K562 (cell line): ENCODE results near the gene RPS2. TPM values are rescaled to one million over a fixed set of nuclear protein-coding genes. Genes with fewer than 3 reads are reported as not detected.
A peak's percentile ranks its signal among the peaks of the same experiment; 100 is the strongest.

Experiments
- ATF7 ChIP-seq: fragments of 450-650 bp; IDR thresholded peaks from 2 replicates; pipeline ENCODE4 v1.7.1; 2014; ENCODE audit warnings: mild to moderate bottlenecking, moderate library complexity
- BRD4 ChIP-seq: fragments of 200-600 bp; sonication (generic); IDR thresholded peaks from 2 replicates; pipeline ENCODE4 v1.6.1; 2017; ENCODE audit warnings: inconsistent platforms
- CHD1 ChIP-seq: fragments of 200-600 bp; sonication (generic); IDR thresholded peaks from one replicate; pipeline ENCODE4 v1.6.1; 2012; ENCODE audit warnings: mild to moderate bottlenecking, moderate library complexity, low read length, inconsistent platforms
- DACH1 ChIP-seq: fragments of 450-650 bp; IDR thresholded peaks from 2 replicates; pipeline ENCODE4 v1.6.1; 2018; ENCODE audit not compliant: partially characterized antibody
- GABPB1 ChIP-seq: sonication (generic); formaldehyde crosslinking; IDR thresholded peaks from 2 replicates; pipeline ENCODE4 v1.8.0; 2022; ENCODE audit warnings: mild to moderate bottlenecking, missing genetic modification reagents
- HEY1 ChIP-seq: fragments of 250-450 bp; sonication (Bioruptor Pico); IDR thresholded peaks from 2 replicates; pipeline ENCODE4 v1.5.0; 2020; ENCODE audit warnings: mild to moderate bottlenecking, moderate library complexity, borderline replicate concordance
- HNRNPLL ChIP-seq: fragments of 200-400 bp; formaldehyde crosslinking; IDR thresholded peaks from 2 replicates; pipeline ENCODE4 v1.6.1; 2017; ENCODE audit warnings: low read length, low read depth, mild to moderate bottlenecking; ENCODE audit not compliant: poor library complexity, severe bottlenecking
- ILF3 ChIP-seq: fragments of 450-650 bp; IDR thresholded peaks from 2 replicates; pipeline ENCODE4 v1.6.1; 2018; ENCODE audit warnings: antibody characterized with exemption, mild to moderate bottlenecking, moderate library complexity, borderline replicate concordance
- SAP30 ChIP-seq: fragments of 200-600 bp; sonication (generic); IDR thresholded peaks from 2 replicates; pipeline ENCODE4 v1.6.1; 2012; ENCODE audit warnings: borderline replicate concordance, low read depth, mild to moderate bottlenecking, moderate library complexity, low read length, control low read depth, inconsistent platforms; ENCODE audit not compliant: insufficient read depth, poor library complexity, severe bottlenecking
- SRSF3 ChIP-seq: fragments of 200-400 bp; formaldehyde crosslinking; IDR thresholded peaks from 2 replicates; pipeline ENCODE4 v1.6.1; 2016; ENCODE audit warnings: mild to moderate bottlenecking, low read length, moderate library complexity; ENCODE audit not compliant: insufficient read depth
- TBL1XR1 ChIP-seq, 2 experiments: IDR thresholded peaks; 2 replicates each; pipeline ENCODE4 v1.6.1; 2012; ENCODE audit warnings: improper control_type of control experiment in 2 of 2, low read length in 2 of 2, mild to moderate bottlenecking in 1 of 2
- ZNF282 ChIP-seq: sonication (generic); formaldehyde crosslinking; IDR thresholded peaks from 2 replicates; pipeline ENCODE4 v1.8.1; 2023; ENCODE audit warnings: missing genetic modification reagents
- polyA plus RNA-seq, 8 experiments: library from polyadenylated mRNA; depleted of rRNA in 4 of 8; stranded (reverse) in 5 of 8; unstranded in 3 of 8; fragments of >200 nt; fragmentation: Nextera tagmentation in 2 of 8; fragmentation: Illumina TruSeq in 1 of 8; extraction: Ambion mirVana in 2 of 8; extraction: Trizol in 1 of 8; gene quantifications; 2 replicates each; pipeline versions ENCODE4 v1.2.1 to v1.2.3, GENCODE V29; 2011 to 2014; ENCODE audit warnings: inconsistent platforms in 1 of 8, missing spikeins in 1 of 8
- total RNA-seq, 7 experiments: library from RNA; depleted of rRNA in 6 of 7; stranded (reverse); fragments of >200 nt in 6 of 7; fragmentation: Illumina TruSeq in 2 of 7; extraction: Trizol in 2 of 7; gene quantifications; 2 replicates each; pipeline versions ENCODE4 v1.2.1 to v1.2.3, GENCODE V29; 2011 to 2021; ENCODE audit warnings: low replicate concordance in 1 of 7
- TF ChIP-seq, protein P1 (sequence below), 2 experiments: fragments of 450-650 bp in 1 of 2; sonication (generic) in 1 of 2; formaldehyde crosslinking in 1 of 2; IDR thresholded peaks; 2 replicates each; pipeline versions ENCODE4 v1.7.1 to v1.9.0; 2016 to 2022; ENCODE audit warnings: inconsistent platforms in 1 of 2, mild to moderate bottlenecking in 1 of 2, missing genetic modification reagents in 1 of 2
- TF ChIP-seq, protein P2 (sequence below): fragments of 250-450 bp; sonication (Bioruptor Pico); IDR thresholded peaks from 2 replicates; pipeline ENCODE4 v1.5.0; 2020; ENCODE audit warnings: mild to moderate bottlenecking
- TF ChIP-seq, protein P3 (sequence below): IDR thresholded peaks from 2 replicates; pipeline ENCODE4 v1.6.1; 2016; ENCODE audit warnings: missing genetic modification characterization, missing compliant biosample characterization

RPS2 gene
- total and polyA plus RNA-seq, 9 of the 15 experiments (the other 6 are each of a cell fraction or from before 2014, with no cell fraction given) = 834 to 4,794 (median 3,793) TPM

DNA sequence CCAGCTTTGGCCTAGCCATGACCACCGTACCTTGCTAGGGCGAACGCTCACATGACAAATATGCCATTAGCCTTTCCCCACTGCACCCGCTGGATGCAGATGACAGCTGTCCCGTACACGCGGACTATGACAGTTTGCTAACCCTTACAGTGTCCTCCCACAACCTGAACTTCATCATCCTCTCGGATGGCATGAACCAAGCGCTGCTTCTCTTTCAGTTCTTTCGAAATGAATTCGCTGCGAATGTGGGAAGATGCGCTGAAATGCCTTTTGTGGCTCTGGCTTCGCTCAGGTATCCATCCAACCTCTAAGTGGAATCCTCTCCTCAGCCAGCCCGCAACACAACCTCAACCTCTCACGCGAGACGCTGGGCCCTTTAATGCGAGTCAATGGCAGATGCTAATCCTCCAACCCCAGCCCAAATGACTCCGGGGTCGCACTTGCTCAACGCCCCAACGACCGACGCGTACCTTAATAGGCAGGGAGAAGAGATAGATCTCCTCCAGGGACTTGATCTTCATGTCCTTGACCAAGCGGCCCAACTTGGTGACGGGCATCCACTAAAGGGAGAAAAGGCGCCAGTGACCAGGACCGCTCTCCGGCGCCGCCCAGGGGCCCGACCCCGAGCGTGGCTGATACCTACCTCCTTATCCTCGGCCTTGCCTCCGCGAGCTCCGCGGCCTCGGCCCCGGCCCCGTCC, 670 bp downstream of the RPS2 start (continued):
- TF ChIP-seq, protein P1, sequence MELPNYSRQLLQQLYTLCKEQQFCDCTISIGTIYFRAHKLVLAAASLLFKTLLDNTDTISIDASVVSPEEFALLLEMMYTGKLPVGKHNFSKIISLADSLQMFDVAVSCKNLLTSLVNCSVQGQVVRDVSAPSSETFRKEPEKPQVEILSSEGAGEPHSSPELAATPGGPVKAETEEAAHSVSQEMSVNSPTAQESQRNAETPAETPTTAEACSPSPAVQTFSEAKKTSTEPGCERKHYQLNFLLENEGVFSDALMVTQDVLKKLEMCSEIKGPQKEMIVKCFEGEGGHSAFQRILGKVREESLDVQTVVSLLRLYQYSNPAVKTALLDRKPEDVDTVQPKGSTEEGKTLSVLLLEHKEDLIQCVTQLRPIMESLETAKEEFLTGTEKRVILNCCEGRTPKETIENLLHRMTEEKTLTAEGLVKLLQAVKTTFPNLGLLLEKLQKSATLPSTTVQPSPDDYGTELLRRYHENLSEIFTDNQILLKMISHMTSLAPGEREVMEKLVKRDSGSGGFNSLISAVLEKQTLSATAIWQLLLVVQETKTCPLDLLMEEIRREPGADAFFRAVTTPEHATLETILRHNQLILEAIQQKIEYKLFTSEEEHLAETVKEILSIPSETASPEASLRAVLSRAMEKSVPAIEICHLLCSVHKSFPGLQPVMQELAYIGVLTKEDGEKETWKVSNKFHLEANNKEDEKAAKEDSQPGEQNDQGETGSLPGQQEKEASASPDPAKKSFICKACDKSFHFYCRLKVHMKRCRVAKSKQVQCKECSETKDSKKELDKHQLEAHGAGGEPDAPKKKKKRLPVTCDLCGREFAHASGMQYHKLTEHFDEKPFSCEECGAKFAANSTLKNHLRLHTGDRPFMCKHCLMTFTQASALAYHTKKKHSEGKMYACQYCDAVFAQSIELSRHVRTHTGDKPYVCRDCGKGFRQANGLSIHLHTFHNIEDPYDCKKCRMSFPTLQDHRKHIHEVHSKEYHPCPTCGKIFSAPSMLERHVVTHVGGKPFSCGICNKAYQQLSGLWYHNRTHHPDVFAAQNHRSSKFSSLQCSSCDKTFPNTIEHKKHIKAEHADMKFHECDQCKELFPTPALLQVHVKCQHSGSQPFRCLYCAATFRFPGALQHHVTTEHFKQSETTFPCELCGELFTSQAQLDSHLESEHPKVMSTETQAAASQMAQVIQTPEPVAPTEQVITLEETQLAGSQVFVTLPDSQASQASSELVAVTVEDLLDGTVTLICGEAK (IDR thresholded peaks at IDR 0.05) = peak; percentile 42; the same call in 1 of the 2 replicates
- TF ChIP-seq, protein P1 (CRISPR knock-in tag; IDR thresholded peaks at IDR 0.05) = no peak; the same call in 1 of the 2 replicates
- TF ChIP-seq ILF3 (no peak), CHD1 (peak; percentile 91), HNRNPLL (no peak), SRSF3 (peak; percentile 86; the same call in 1 of the 2 replicates), SAP30 (no peak), DACH1 (no peak), ZNF282 (CRISPR knock-in tag) (no peak), BRD4 (0 out of 2 replicates have a peak, but pooled peaks have one; percentile 68), ATF7 (no peak), TBL1XR1 (IDR thresholded peaks at IDR 0.05; ENCODE audit: low read length in 2 of 2) (peak in 1 of 2 experiments; percentile 76; a peak in 1 of 4 replicates), HEY1 (CRISPR knock-in tag) (no peak), GABPB1 (CRISPR knock-in tag) (no peak)
- TF ChIP-seq, protein P2, sequence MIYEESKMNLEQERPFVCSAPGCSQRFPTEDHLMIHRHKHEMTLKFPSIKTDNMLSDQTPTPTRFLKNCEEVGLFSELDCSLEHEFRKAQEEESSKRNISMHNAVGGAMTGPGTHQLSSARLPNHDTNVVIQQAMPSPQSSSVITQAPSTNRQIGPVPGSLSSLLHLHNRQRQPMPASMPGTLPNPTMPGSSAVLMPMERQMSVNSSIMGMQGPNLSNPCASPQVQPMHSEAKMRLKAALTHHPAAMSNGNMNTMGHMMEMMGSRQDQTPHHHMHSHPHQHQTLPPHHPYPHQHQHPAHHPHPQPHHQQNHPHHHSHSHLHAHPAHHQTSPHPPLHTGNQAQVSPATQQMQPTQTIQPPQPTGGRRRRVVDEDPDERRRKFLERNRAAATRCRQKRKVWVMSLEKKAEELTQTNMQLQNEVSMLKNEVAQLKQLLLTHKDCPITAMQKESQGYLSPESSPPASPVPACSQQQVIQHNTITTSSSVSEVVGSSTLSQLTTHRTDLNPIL (CRISPR knock-in tag) = no peak
- TF ChIP-seq, protein P3, sequence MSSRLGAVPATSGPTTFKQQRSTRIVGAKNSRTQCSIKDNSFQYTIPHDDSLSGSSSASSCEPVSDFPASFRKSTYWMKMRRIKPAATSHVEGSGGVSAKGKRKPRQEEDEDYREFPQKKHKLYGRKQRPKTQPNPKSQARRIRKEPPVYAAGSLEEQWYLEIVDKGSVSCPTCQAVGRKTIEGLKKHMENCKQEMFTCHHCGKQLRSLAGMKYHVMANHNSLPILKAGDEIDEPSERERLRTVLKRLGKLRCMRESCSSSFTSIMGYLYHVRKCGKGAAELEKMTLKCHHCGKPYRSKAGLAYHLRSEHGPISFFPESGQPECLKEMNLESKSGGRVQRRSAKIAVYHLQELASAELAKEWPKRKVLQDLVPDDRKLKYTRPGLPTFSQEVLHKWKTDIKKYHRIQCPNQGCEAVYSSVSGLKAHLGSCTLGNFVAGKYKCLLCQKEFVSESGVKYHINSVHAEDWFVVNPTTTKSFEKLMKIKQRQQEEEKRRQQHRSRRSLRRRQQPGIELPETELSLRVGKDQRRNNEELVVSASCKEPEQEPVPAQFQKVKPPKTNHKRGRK (tag) = no peak
